GM21526 (cell line): ENCODE measurements around the gene CD207.
A peak's percentile ranks its signal among the peaks of the same experiment; 100 is the strongest.
"Not testable (repeated sequence)": the region's sequence is repeated elsewhere in the genome, so short reads cannot be mapped to it uniquely, and the experiment has no call there.

ENCODE experiments used
- ATAC-seq: cut with Tn5 transposase; IDR thresholded peaks from one replicate; pipeline ENCODE4 v1.9.1; 2021; ENCODE audit warnings: moderate library complexity; ENCODE audit not compliant: unreplicated experiment, low FRiP score

The CD207 gene

DNA sequence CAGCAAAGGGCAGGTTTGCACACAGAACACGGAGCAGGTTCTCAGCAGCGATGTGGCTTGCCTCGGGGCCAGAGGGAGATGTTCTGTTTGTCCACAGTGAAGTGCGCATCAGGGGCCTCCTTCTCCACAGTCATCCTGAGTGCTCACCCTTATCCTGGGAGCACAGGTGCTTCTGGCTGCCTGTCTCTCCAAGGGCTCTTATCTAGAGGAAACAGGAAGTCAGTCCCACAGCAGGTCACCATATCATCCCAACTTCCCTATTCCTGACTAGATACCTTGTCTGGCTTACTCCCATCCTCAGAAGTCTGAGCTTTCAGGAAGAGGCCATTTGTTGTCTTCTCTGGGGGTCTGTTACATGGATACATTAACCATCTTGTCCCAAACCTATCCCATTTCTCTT is at the start of gene CD207:
Gene CD207 (minus strand): TSS at position 174 of the 400 bp plus-strand sequence. CDS start 40 bp downstream, at position 134.
- ATAC-seq = no peak

DNA sequence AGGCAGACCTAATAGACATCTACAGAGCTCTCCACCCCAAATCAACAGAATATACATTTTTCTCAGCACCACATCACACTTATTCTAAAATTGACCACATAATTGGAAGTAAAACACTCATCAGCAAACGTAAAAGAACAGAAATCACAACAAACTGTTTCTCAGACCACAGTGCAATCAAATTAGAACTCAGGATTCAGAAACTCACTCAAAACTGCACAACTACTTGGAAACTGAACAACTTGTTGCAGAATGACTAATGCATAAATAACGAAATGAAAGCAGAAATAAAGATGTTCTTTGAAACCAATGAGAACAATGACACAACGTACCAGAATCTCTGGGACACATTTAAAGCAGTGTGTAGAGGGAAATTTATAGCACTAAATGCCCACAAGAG is 42.9 kb upstream of the CD207 start:
- ATAC-seq = not testable (repeated sequence)

GRCh38 chr2:70876138-70876537 is 40.5 kb upstream of the CD207 start:
- ATAC-seq = not testable (repeated sequence)

DNA sequence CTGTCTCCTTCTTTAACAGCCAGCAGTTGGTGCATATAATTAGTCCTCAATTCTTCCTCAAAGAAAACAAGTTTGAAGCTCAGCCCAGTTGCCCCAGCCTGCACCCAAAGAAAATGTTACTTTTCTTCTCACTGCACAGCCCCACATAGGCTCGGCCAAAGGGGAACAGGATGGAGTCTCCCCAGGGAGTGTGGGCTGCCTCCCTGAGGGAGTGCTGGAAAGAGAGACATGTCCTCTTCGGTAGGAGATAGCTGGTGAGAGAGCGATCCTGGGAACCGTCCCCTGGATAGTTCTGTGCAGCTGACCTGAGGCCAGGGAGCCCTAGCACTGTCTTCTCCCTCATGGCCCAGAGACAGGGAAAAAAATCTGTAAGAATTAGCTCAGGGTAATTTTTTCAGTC is 37.9 kb upstream of the CD207 start:
- ATAC-seq = no peak

- no peak for ATAC-seq
Observed at GRCh38 chr2:70871398-70872211, 36.0 kb upstream of the CD207 start.

DNA sequence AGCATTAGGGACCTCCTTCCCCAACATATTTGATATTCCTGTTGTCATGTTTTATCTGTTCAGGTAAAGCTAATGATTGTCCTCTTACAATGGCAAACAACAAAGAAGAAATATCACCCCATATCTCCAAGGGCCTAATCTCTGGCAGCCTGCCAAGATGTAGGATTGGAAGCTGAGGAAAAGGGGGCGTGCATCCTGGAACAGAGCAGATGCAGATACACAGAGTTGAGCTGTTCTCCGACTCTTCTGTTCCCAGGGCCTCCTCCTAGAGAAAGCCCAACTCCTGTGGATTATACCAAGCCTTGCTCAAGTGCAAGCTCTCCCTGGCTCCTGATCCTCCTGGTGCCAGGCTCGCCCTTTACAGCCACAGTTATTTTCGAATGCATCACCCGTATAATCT is 35.2 kb upstream of the CD207 start:
- no peak for ATAC-seq

DNA sequence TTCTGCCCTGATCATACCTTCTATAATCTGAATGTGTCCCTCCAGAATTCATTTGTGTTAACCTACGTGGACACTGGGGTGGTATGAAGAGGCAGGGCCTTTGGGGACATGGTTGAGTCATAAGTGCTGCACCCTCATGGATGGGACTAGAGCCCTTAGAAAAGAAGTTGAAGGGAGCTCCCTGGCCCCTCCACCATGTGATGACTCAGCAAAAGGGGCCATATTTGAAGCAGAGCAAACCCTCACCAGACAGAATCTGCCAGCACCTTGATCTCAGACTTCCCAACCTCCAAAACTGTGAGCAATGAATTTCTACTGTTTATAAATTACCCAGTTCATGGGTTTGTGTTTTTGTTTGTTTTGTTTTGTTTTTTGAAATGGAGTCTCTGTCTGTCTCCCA is 33.4 kb upstream of the CD207 start:
- no peak for ATAC-seq

DNA sequence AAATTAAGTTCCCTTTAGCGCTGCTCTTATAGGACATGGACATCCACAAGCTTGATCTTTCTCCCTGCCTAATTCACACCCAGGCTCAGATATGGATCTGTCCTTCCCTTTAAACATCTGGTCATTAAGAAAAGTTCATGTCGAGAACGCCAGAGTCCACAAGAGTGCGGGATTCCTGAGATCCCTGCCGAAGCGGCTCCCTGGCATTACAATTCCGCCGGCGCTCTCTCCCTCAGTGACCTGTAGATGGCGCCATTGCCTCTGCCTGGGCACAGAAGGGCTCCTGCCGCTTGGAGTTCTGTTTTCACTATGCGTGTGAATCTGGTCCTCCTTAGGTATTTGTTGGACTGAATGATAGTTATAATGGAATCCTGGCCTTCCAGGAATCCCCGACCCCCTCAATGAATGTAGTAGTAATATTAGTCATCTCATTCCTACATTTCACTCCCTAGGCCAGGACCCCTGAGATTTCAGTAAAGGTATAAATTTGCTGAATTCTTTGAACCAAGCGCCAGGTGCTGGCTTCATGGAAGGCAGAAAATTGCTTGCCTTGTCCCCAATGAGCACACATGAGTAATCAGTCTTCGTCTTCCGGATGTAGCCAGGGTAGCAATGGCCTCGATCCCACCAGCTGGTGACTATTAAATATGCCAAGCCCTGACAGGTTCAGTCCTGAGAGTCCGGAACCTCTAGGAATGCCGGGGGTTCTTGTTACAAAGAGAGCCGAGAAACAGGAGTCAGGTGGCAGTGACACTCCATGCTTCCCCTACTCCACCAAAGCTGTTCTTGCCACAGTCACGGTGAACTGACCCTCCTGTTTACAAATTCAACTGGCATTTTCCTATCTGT is 26.4 kb upstream of the CD207 start:
- ATAC-seq = peak; percentile 53

GRCh38 chr2:70855667-70856066 is 20.1 kb upstream of the CD207 start:
- ATAC-seq = no peak

DNA sequence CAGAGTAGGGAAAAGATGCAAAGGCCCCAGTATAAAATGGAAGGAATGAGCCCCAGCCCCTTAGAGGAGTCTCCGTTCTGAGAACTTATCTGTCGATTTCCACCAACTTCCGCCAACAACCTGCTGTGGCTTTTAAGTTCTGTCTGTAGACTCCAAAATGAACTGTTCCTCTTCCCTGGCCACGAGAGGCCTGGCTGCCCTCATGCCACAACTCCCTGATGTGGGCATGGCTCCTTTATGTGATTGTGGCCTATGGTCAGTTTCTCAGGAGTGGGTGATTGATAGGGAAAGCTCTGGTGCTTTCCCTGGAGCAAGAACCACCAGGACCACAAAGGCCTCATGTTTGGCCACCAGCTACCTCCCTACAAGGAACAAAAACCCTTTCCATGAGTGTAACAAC is 18.8 kb upstream of the CD207 start:
- no peak for ATAC-seq

DNA sequence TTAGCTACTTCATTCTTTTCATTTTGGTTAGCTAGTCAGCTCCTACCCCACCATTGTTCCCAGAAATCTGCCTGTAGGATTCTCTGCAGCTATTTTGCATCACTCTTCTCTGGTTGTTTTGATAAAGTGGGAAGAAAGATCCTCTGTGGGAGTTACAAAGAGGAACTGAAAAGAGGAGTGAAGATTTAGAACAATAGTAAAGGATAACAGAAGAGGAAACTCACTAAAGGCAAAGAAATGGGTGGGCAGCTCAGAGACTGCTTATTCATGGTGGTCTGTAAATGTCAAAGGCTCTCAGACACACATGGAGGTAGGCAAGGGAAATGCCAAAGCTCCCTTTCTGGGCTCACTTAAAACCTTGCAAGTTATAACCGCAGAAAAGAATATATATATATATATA is 17.2 kb upstream of the CD207 start:
- no peak for ATAC-seq

- ATAC-seq = peak; percentile 81
Observed at GRCh38 chr2:70851704-70852103, 16.1 kb upstream of the CD207 start.

DNA sequence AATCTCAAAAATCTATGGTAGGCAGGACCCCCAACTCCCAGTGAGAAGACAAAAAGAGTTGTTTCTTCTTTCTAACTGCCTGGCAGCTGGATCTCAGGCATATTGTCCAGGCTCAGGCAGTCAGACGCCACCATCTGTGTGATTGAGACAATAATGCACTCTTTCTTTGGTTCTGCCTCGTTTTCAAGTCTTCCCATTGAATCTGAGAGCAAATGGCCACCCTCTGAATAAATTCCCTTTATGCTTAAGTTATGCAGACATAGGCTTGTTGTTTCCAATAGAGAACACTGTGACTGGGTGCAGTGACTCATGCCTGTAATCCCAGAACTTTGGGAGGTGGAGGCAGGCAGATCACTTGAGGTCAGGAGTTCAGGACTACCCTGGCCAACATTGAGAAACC is 15.3 kb upstream of the CD207 start:
- ATAC-seq = no peak

DNA sequence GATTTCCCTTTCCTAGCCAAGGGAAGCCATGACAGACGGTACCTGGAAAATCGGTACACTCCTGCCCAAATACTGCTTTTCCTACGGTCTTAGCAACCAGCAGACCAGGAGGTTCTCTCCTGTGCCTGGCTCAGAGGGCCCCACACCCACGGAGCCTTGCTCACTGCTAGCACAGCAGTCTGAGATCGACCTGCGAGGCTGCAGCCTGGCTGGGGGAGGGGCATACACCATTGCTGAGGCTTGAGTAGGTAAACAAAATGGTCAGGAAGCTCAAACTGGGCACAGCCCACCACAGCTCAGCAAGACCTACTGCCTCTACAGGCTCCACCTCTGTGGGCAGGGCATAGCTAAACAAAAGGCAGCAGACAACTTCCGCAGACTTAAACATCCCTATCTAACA is 6.8 kb upstream of the CD207 start:
- ATAC-seq = no peak

- no peak for ATAC-seq
Observed at GRCh38 chr2:70837980-70838925, 2.6 kb upstream of the CD207 start.

DNA sequence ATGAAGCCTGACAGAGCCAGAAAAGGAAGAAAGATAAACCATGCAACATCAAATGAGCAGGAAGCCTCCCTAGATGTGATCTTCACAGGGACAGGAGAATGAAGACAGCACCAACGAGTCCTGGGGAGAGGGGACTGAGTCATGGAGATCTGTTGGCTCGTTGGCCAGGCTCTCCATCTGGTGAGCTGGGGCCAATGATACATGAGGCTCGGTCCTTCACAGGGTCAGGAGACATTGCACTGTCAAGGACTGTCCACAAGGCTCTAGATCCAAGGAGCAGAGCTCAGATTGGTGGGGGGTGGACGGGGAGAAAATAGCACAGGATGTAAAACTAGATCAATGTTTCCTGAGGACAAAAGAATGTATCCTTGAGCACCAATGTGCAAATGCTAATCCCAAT is 735 bp downstream of the CD207 start:
- ATAC-seq = no peak

DNA sequence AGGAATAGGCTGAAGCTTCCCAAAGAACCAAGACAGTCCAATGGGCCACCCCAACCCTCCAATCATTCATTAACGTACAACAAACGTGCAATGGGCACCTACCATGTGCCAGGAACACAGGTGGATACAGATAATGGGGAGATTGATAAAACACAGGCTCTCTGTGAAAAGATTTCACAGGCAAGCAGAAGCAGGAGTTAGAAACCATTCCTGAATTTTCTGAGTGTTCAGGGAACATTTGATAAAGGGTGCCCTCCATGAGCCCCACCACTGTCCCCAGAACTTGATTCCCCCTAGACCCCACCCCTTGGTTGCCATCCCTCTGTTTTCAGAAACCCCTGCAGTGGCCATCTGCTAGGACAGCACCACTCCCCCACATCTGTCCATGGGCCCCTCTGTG is 1.5 kb downstream of the CD207 start:
- no peak for ATAC-seq

- no peak for ATAC-seq
Observed at GRCh38 chr2:70833246-70833645, 2.4 kb downstream of the CD207 start.

DNA sequence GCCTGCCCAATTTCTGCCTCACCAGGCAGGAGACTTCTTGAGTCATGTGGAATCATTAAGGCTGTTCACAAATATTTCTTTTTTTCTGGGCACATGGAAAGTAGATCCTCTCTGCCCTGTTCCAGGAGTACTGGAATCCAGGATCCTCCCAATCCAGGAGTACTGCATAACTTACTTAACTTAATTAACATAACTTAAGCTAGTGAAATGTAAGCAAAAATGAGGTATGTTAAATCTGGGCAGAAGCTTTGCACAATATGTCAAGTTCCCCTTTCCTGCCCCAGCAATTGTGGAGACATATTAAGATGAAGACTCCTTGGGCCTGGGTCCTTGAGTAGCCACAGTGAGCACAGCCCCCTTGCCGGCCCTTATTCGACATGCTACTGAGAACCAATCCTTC is 3.2 kb downstream of the CD207 start:
- no peak for ATAC-seq

DNA sequence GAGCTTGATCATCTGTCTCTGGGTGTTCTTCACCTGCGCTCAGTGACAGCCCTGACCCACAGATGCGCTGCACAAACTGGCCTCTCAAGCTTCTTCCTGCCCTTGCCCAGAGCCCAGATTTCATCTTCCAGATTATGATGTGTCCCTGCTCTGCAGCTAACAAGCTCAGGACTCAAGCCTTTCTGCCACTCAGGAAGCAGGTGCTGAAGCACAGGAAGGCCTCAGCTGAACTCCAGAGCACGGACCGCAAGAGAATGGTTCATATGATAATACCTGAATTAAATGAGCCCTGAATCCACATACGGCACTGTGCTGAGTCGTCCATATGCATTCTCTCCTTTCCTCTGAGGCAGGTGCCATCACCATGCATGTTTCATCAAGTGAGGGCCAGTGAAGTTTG is 3.8 kb downstream of the CD207 start:
- no peak for ATAC-seq

DNA sequence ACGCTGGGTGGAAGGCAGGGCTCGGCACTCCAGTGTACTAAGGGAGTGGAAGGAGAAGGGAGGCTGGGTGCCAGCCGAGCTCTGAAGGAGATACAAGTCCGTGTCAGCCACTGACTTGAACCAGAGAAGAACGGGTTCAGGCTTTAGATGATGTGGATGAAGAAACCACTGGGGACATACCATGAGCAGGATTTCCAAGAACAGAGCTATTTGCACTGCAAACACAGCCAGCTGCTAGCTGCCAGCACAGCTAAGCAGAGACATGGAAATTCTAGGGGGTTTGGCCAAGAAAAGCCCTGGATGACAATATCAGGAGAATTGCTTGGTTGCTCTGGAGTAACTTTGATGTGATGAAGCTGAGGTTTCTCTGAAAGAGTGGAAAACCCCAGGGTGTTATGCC is 5.2 kb downstream of the CD207 start:
- ATAC-seq = no peak
